Spleen (tissue), 7 donors: ENCODE data around the gene DDX56.

Experiments used
- POLR2A ChIP-seq, 3 donors: fragments of 450-650 bp; IDR thresholded peaks; one replicate each; pipeline ENCODE4 v1.5.1; 2017; ENCODE audit warnings: antibody characterized with exemption in 3 of 3, mild to moderate bottlenecking in 1 of 3
- TF ChIP-seq, protein P1 (sequence below), 11 experiments: fragments of 200-600 bp in 7 of 11; fragments of 450-650 bp in 4 of 11; sonication (generic) in 4 of 11; IDR thresholded peaks in 8 of 11; conservative IDR thresholded peaks in 3 of 11; 1 replicate in 7 of 11; 2 replicates in 4 of 11; pipeline versions ENCODE4 v1.4.0 to v1.8.0; 2016 to 2021; ENCODE audit warnings: antibody characterized with exemption in 11 of 11, inconsistent platforms in 4 of 11, mild to moderate bottlenecking in 1 of 11
- donor health status: DM: no; HTN: no; CAD: no; lungs with moderate emphysema.
- donor health status: DM: no; HTN: no; CAD: no.
- donor health status: DM: no; HTN: no; CAD: no.

DNA sequence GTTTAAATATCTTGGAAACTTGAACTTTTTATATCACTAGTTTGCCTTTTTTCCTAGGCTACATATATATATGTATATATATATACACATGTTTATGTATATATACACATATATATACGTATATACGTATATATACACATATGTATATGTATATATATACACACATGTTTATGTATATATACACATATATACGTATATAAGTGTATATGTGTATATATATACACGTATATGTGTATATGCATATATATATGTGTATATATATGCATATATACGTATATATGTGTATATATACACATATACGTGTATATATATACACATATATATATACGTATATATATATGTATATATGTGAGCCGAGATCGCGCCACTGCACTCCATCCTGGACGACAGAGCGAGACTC lies 42.8 kb upstream of the DDX56 start:
- TF ChIP-seq, protein P1, sequence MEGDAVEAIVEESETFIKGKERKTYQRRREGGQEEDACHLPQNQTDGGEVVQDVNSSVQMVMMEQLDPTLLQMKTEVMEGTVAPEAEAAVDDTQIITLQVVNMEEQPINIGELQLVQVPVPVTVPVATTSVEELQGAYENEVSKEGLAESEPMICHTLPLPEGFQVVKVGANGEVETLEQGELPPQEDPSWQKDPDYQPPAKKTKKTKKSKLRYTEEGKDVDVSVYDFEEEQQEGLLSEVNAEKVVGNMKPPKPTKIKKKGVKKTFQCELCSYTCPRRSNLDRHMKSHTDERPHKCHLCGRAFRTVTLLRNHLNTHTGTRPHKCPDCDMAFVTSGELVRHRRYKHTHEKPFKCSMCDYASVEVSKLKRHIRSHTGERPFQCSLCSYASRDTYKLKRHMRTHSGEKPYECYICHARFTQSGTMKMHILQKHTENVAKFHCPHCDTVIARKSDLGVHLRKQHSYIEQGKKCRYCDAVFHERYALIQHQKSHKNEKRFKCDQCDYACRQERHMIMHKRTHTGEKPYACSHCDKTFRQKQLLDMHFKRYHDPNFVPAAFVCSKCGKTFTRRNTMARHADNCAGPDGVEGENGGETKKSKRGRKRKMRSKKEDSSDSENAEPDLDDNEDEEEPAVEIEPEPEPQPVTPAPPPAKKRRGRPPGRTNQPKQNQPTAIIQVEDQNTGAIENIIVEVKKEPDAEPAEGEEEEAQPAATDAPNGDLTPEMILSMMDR (IDR thresholded peaks at IDR 0.05 in 8 of 11, conservative IDR thresholded peaks at IDR 0.05 in 3 of 11): no peak
- no peak for TF ChIP-seq POLR2A (IDR thresholded peaks at IDR 0.05)
